HCT116 (cell line): ENCODE data around the gene CFAP46.

Experiments
- ATF3 ChIP-seq: IDR thresholded peaks from 2 replicates; pipeline ENCODE4 v1.6.1; 2012
- CTCF ChIP-seq, 3 experiments: fragments of 200-600 bp in 1 of 3; sonication (generic) in 1 of 3; IDR thresholded peaks in 2 of 3; conservative IDR thresholded peaks in 1 of 3; 2 replicates each; pipeline ENCODE4 v1.5.1; 2012 to 2017; ENCODE audit warnings: low read depth in 2 of 3, low read length in 2 of 3, antibody characterized with exemption in 1 of 3, borderline replicate concordance in 1 of 3, control low read depth in 1 of 3, mild to moderate bottlenecking in 1 of 3, mixed read lengths in 1 of 3, mixed run types in 1 of 3, moderate library complexity in 1 of 3; ENCODE audit not compliant: insufficient read depth in 1 of 3
- ELF1 ChIP-seq: IDR thresholded peaks from 2 replicates; pipeline ENCODE4 v1.6.1; 2012; ENCODE audit warnings: low read depth, borderline replicate concordance
- EZH2 ChIP-seq: fragments of 200-600 bp; sonication (generic); IDR thresholded peaks from 2 replicates; pipeline ENCODE4 v1.6.1; 2017; ENCODE audit warnings: antibody characterized with exemption, mixed run types
- EZH2phosphoT487 ChIP-seq: fragments of 200-600 bp; IDR thresholded peaks from 2 replicates; pipeline ENCODE4 v1.6.1; 2018; ENCODE audit warnings: antibody characterized with exemption, borderline replicate concordance
- JUND ChIP-seq: IDR thresholded peaks from 2 replicates; pipeline ENCODE4 v1.6.1; 2012
- POLR2A ChIP-seq: IDR thresholded peaks from 2 replicates; pipeline ENCODE4 v1.7.0; 2011; ENCODE audit warnings: borderline replicate concordance; ENCODE audit not compliant: insufficient read depth, insufficient read length; ENCODE audit errors: extremely low read depth
- POLR2AphosphoS5 ChIP-seq: IDR thresholded peaks from 2 replicates; pipeline ENCODE4 v1.6.1; 2011; ENCODE audit warnings: mild to moderate bottlenecking, low read depth, low read length, moderate library complexity
- RAD21 ChIP-seq: IDR thresholded peaks from 2 replicates; pipeline ENCODE4 v1.6.1; 2012; ENCODE audit warnings: low read depth, mild to moderate bottlenecking
- SIN3A ChIP-seq: IDR thresholded peaks from 2 replicates; pipeline ENCODE4 v1.6.1; 2012; ENCODE audit warnings: low read depth
- YY1 ChIP-seq: IDR thresholded peaks from 2 replicates; pipeline ENCODE4 v1.6.1; 2011; ENCODE audit warnings: low read length, low read depth, moderate library complexity, mild to moderate bottlenecking; ENCODE audit not compliant: insufficient replicate concordance; ENCODE audit errors: extremely low read depth
- ZNF274 ChIP-seq: fragments of 200-500 bp; sonication (Bioruptor generic); IDR thresholded peaks from 2 replicates; pipeline ENCODE4 v1.6.1; 2014; ENCODE audit warnings: mild to moderate bottlenecking, low read depth, low read length, inconsistent platforms
- TF ChIP-seq, protein P1 (sequence below): IDR thresholded peaks from 2 replicates; pipeline ENCODE4 v1.6.1; 2012
- TF ChIP-seq, protein P2 (sequence below): IDR thresholded peaks from 2 replicates; pipeline ENCODE4 v1.6.1; 2012; ENCODE audit warnings: low read depth

GRCh38 chr10:132926070-132926469, 16.3 kb downstream of the CFAP46 start:
- TF ChIP-seq CTCF (IDR thresholded peaks at IDR 0.05 in 2 of 3, conservative IDR thresholded peaks at IDR 0.05 in 1 of 3; ENCODE audit: borderline replicate concordance in 1 of 3, insufficient read depth in 1 of 3, low read depth in 2 of 3, low read length in 2 of 3) = no peak
- TF ChIP-seq ELF1 = no peak
- TF ChIP-seq, protein P1, sequence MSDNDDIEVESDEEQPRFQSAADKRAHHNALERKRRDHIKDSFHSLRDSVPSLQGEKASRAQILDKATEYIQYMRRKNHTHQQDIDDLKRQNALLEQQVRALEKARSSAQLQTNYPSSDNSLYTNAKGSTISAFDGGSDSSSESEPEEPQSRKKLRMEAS = no peak
- no peak for TF ChIP-seq EZH2
- TF ChIP-seq YY1 = no peak
- TF ChIP-seq ATF3 = no peak
- no peak for TF ChIP-seq EZH2phosphoT487
- no peak for TF ChIP-seq ZNF274
- TF ChIP-seq POLR2A = no peak
- no peak for TF ChIP-seq RAD21
- TF ChIP-seq, protein P2, sequence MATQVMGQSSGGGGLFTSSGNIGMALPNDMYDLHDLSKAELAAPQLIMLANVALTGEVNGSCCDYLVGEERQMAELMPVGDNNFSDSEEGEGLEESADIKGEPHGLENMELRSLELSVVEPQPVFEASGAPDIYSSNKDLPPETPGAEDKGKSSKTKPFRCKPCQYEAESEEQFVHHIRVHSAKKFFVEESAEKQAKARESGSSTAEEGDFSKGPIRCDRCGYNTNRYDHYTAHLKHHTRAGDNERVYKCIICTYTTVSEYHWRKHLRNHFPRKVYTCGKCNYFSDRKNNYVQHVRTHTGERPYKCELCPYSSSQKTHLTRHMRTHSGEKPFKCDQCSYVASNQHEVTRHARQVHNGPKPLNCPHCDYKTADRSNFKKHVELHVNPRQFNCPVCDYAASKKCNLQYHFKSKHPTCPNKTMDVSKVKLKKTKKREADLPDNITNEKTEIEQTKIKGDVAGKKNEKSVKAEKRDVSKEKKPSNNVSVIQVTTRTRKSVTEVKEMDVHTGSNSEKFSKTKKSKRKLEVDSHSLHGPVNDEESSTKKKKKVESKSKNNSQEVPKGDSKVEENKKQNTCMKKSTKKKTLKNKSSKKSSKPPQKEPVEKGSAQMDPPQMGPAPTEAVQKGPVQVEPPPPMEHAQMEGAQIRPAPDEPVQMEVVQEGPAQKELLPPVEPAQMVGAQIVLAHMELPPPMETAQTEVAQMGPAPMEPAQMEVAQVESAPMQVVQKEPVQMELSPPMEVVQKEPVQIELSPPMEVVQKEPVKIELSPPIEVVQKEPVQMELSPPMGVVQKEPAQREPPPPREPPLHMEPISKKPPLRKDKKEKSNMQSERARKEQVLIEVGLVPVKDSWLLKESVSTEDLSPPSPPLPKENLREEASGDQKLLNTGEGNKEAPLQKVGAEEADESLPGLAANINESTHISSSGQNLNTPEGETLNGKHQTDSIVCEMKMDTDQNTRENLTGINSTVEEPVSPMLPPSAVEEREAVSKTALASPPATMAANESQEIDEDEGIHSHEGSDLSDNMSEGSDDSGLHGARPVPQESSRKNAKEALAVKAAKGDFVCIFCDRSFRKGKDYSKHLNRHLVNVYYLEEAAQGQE = no peak
- TF ChIP-seq JUND = no peak
- TF ChIP-seq POLR2AphosphoS5 = no peak
- TF ChIP-seq SIN3A = no peak
